Mesenchymal stem cell (in vitro differentiated cells and primary cell): ENCODE results near the gene TTC38.

ENCODE experiments used
- DNase-seq: peaks from one replicate; pipeline ENCODE4 v3.0.0-alpha.2; 2013
- H2AFZ ChIP-seq: one replicate; pipeline ENCODE4 v1.6.1; 2013; ENCODE audit warnings: low read depth, mild to moderate bottlenecking, control low read depth, inconsistent platforms, low read length, moderate library complexity
- H2AK5ac ChIP-seq: 2 replicates; pipeline ENCODE4 v1.6.1; 2013; ENCODE audit warnings: low read length, moderate library complexity, mild to moderate bottlenecking, inconsistent platforms; ENCODE audit not compliant: severe bottlenecking
- H2BK120ac ChIP-seq: one replicate; pipeline ENCODE4 v1.6.1; 2013; ENCODE audit warnings: low read depth, mild to moderate bottlenecking, inconsistent platforms, low read length, moderate library complexity
- H2BK12ac ChIP-seq, 2 experiments: one replicate each; pipeline ENCODE4 v1.6.1; 2013; ENCODE audit warnings: inconsistent platforms in 2 of 2, low read length in 2 of 2, mild to moderate bottlenecking in 2 of 2, moderate library complexity in 2 of 2, control low read depth in 1 of 2
- H2BK15ac ChIP-seq: one replicate; pipeline ENCODE4 v1.6.1; 2013; ENCODE audit warnings: mild to moderate bottlenecking, low read depth, inconsistent platforms; ENCODE audit not compliant: poor library complexity, severe bottlenecking
- H2BK5ac ChIP-seq: 2 replicates; pipeline ENCODE4 v1.6.1; 2013; ENCODE audit warnings: low read depth, mild to moderate bottlenecking, low read length, control low read depth, inconsistent platforms; ENCODE audit not compliant: poor library complexity, severe bottlenecking
- H3K14ac ChIP-seq, 2 experiments: one replicate each; pipeline ENCODE4 v1.6.1; 2013; ENCODE audit warnings: inconsistent platforms in 2 of 2, low read length in 2 of 2, control low read depth in 1 of 2, mild to moderate bottlenecking in 1 of 2, moderate library complexity in 1 of 2
- H3K18ac ChIP-seq, 2 experiments: one replicate each; pipeline ENCODE4 v1.6.1; 2013; ENCODE audit warnings: inconsistent platforms in 2 of 2, low read length in 2 of 2, control low read depth in 1 of 2, low read depth in 1 of 2, mild to moderate bottlenecking in 1 of 2
- H3K23ac ChIP-seq, 2 experiments: one replicate each; pipeline ENCODE4 v1.6.1; 2013; ENCODE audit warnings: inconsistent platforms in 2 of 2, low read length in 2 of 2, mild to moderate bottlenecking in 2 of 2, moderate library complexity in 2 of 2, control low read depth in 1 of 2
- H3K27ac ChIP-seq: 2 replicates; pipeline ENCODE4 v1.5.1; 2013; ENCODE audit warnings: mild to moderate bottlenecking, moderate library complexity, low read length, control low read depth, inconsistent platforms; ENCODE audit not compliant: poor library complexity, severe bottlenecking
- H3K27me3 ChIP-seq, 2 experiments: 2 replicates each; pipeline versions ENCODE4 v1.6.1 to v1.7.0; 2013; ENCODE audit warnings: low read length in 2 of 2, mild to moderate bottlenecking in 2 of 2, moderate library complexity in 2 of 2, control low read depth in 1 of 2, inconsistent platforms in 1 of 2; ENCODE audit not compliant: control insufficient read depth in 1 of 2, insufficient read depth in 1 of 2
- H3K36me3 ChIP-seq, 2 experiments: 2 replicates each; pipeline versions ENCODE4 v1.6.1 to v1.7.0; 2013; ENCODE audit warnings: low read length in 2 of 2, control low read depth in 1 of 2, inconsistent platforms in 1 of 2, low read depth in 1 of 2, mild to moderate bottlenecking in 1 of 2; ENCODE audit not compliant: insufficient read depth in 2 of 2, control insufficient read depth in 1 of 2
- H3K4ac ChIP-seq, 2 experiments: one replicate each; pipeline ENCODE4 v1.6.1; 2013; ENCODE audit warnings: inconsistent platforms in 2 of 2, low read length in 2 of 2, mild to moderate bottlenecking in 2 of 2, moderate library complexity in 2 of 2, control low read depth in 1 of 2, low read depth in 1 of 2
- H3K4me1 ChIP-seq: 2 replicates; pipeline ENCODE4 v1.6.1; 2013; ENCODE audit warnings: low read depth, low read length, control low read depth; ENCODE audit not compliant: control insufficient read depth, insufficient read depth
- H3K4me2 ChIP-seq: 2 replicates; pipeline ENCODE4 v1.6.1; 2013; ENCODE audit warnings: low read length, mild to moderate bottlenecking, inconsistent platforms; ENCODE audit not compliant: poor library complexity, severe bottlenecking
- H3K4me3 ChIP-seq, 2 experiments: 2 replicates each; pipeline versions ENCODE4 v1.5.1 to v1.7.0; 2013; ENCODE audit warnings: low read length in 2 of 2, mild to moderate bottlenecking in 2 of 2, control low read depth in 1 of 2, low read depth in 1 of 2; ENCODE audit not compliant: insufficient read depth in 1 of 2
- H3K79me1 ChIP-seq: replicated peaks from 2 replicates; pipeline ENCODE4 v1.6.1; 2013; ENCODE audit warnings: mild to moderate bottlenecking, control low read depth, low read length, inconsistent platforms; ENCODE audit not compliant: poor library complexity, severe bottlenecking
- H3K9ac ChIP-seq: 2 replicates; pipeline ENCODE4 v1.7.0; 2013; ENCODE audit warnings: mild to moderate bottlenecking, low read length, moderate library complexity
- H3K9me3 ChIP-seq: 2 replicates; pipeline ENCODE4 v1.7.0; 2013; ENCODE audit warnings: mild to moderate bottlenecking, low read length; ENCODE audit not compliant: control insufficient read depth
- H4K8ac ChIP-seq: one replicate; pipeline ENCODE4 v1.6.1; 2013; ENCODE audit warnings: inconsistent platforms, mild to moderate bottlenecking, low read length, moderate library complexity
- H4K91ac ChIP-seq: one replicate; pipeline ENCODE4 v1.6.1; 2013; ENCODE audit warnings: mild to moderate bottlenecking, low read length, inconsistent platforms
- WGBS: methylation state at CpG from one replicate; pipeline ENCODE4 v1.1.7; 2013; ENCODE audit warnings: mixed read lengths; 5-methylcytosine and 5-hydroxymethylcytosine counted together

Gene TTC38

DNA sequence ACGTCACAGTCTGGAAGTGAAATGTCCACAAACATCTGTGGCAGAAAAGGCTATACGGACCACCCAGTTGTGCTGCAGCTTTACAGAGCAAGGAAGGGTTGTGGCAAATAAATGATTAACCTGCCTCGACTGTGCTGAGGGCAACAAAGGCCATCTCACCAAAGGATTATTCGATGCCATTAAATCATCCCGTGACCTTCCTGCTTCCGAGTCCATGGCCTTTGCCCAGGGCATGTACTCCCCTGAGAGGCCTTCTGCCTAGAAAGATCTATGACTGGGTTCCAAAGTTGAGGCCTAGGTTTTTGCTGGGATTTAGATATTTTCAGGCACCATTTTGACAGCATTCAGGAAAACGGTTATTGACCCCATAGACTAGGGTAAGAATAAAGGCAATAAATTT is 26.9 kb upstream of the TTC38 start:
- no peak overlapping the region for H2AK5ac ChIP-seq
- no peak overlapping the region for H2BK15ac ChIP-seq
- no peak overlapping the region for H3K14ac ChIP-seq
- H3K18ac ChIP-seq, result no peak overlapping the region
- no peak overlapping the region for H3K4ac ChIP-seq
- H3K27me3 ChIP-seq, result no peaks in the 10 kb centered on the region
- peaks cover 39 to 68% of the 10 kb centered on the region in 2 experiments for H3K36me3 ChIP-seq
- H3K4me2 ChIP-seq, result no peak overlapping the region
- no peak overlapping the region for H3K9ac ChIP-seq
- H3K79me1 ChIP-seq, result peaks cover 11% of the 10 kb centered on the region
- H3K4me3 ChIP-seq, result no peak overlapping the region
- no peak overlapping the region for H2BK5ac ChIP-seq
- peaks cover 2% of the 10 kb centered on the region for H3K4me1 ChIP-seq
- H2BK120ac ChIP-seq, result no peak overlapping the region
- no peak overlapping the region for H4K91ac ChIP-seq
- no peak overlapping the region for H3K27ac ChIP-seq
- DNase-seq, result no peak
- no peak overlapping the region for H3K23ac ChIP-seq
- 94% methylated on average over 7 of the region's 7 CpGs for WGBS
- H4K8ac ChIP-seq, result no peak overlapping the region
- no peaks in the 10 kb centered on the region for H3K9me3 ChIP-seq
- H2BK12ac ChIP-seq, result no peak overlapping the region
- H2AFZ ChIP-seq, result no peak overlapping the region

DNA sequence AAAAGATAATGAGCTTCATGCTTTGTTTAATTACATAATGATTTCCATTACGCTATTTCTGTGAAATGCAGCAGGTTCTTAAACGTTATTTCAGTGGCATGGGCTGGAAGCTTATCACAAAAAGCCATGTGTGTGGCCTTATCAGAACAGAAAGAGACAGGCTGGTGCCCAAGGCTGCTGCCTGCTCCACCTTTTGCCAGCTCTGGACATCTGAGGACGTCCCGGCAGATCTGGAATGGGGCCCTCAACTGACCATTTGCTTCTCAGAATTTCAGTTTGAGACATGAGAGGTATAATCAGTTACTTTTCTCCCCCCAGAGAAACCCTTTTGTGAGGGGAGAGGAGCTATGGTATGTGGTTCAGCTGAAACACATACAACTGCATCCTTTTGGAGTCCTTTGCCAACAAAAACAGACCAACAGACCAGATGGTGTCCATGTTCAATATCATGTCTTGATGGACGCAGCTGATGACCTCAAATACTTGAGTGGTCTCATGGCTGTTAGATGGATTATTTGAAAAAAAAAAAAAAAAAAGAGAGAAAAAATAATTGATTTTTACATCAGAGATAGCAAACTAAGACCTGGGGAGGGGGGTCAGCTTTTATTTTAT is 26.3 kb upstream of the TTC38 start:
- Histone ChIP-seq H3K14ac (no peak overlapping the region), H3K27ac (no peak overlapping the region), H4K8ac (no peak overlapping the region), H2BK120ac (no peak overlapping the region), H4K91ac (no peak overlapping the region), H2AK5ac (no peak overlapping the region), H2BK15ac (no peak overlapping the region), H3K4me2 (no peak overlapping the region), H3K27me3 (no peaks in the 10 kb centered on the region), H3K9ac (no peak overlapping the region), H3K4ac (no peak overlapping the region), H3K79me1 (peaks cover 17% of the 10 kb centered on the region), H2BK5ac (no peak overlapping the region), H3K4me1 (peaks cover 2% of the 10 kb centered on the region), H3K9me3 (no peaks in the 10 kb centered on the region), H3K18ac (no peak overlapping the region), H3K4me3 (no peak overlapping the region), H2BK12ac (no peak overlapping the region), H3K36me3 (peaks cover 44 to 68% of the 10 kb centered on the region in 2 experiments), H3K23ac (no peak overlapping the region), H2AFZ (no peak overlapping the region)
- DNase-seq, result no peak
- 87% methylated on average over 3 of the region's 5 CpGs for WGBS

DNA sequence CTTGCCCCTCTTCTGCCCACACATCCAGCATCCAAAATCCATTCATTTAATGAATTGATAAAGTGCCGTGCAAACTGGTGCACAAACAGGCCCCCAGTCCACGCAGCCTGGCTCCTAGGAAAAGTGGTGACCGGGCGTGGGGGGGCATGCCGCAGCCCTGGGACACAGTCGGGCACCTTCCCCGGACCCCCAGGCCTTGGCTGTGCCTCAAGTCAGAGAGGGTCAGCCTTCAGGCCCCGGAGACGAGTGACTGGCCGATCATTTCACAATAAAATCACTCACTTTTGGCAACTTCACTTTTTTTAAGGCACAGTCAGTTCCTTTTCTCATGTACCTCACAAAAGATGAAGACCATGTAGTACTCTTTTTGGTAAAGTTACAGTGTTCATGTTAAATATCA is 25.7 kb upstream of the TTC38 start:
- Histone ChIP-seq H3K4me3 (no peak overlapping the region), H4K8ac (no peak overlapping the region), H3K4me1 (peaks cover 2% of the 10 kb centered on the region), H3K4ac (no peak overlapping the region), H2BK5ac (no peak overlapping the region), H3K18ac (no peak overlapping the region), H3K14ac (no peak overlapping the region), H2AK5ac (no peak overlapping the region), H3K4me2 (no peak overlapping the region), H2BK120ac (no peak overlapping the region), H3K9ac (no peak overlapping the region), H3K27ac (no peak overlapping the region), H3K23ac (no peak overlapping the region), H3K27me3 (no peaks in the 10 kb centered on the region), H2AFZ (no peak overlapping the region), H2BK12ac (no peak overlapping the region), H3K9me3 (no peaks in the 10 kb centered on the region), H2BK15ac (no peak overlapping the region), H3K79me1 (peaks cover 23% of the 10 kb centered on the region), H3K36me3 (peaks cover 50 to 67% of the 10 kb centered on the region in 2 experiments), H4K91ac (no peak overlapping the region)
- no peak for DNase-seq
- 95% methylated on average over 7 of the region's 10 CpGs for WGBS

DNA sequence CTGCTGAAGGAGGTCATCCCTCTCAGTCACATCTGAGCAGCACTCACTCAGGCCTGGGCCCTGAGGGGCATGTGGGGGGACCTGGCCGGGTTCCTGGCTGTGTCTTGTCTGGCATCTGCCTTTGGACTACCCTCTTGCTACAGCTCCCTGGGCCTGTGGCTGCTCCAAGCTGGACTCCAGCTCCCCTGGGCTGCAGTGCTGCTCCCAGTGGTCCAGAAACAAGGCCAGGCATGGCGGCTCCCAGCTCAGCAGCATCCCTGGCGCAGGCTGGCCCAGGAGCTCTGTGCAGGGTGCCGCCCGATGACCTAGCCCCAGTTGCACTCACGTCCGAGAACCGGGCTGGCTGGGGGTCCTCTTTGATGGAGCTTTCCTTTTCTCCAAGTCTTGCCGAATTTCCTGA is 23.0 kb upstream of the TTC38 start:
- Histone ChIP-seq H3K18ac (no peak overlapping the region), H3K9me3 (no peaks in the 10 kb centered on the region), H3K23ac (no peak overlapping the region), H3K14ac (no peak overlapping the region), H3K4me1 (peaks cover 9% of the 10 kb centered on the region), H2AK5ac (no peak overlapping the region), H2BK12ac (no peak overlapping the region), H4K91ac (no peak overlapping the region), H3K9ac (no peak overlapping the region), H4K8ac (no peak overlapping the region), H3K4me2 (no peak overlapping the region), H2AFZ (no peak overlapping the region), H3K4me3 (no peak overlapping the region), H2BK120ac (no peak overlapping the region), H2BK5ac (no peak overlapping the region), H2BK15ac (no peak overlapping the region), H3K79me1 (peaks cover 41% of the 10 kb centered on the region), H3K36me3 (peaks cover 45 to 46% of the 10 kb centered on the region in 2 experiments), H3K27me3 (no peaks in the 10 kb centered on the region), H3K4ac (no peak overlapping the region), H3K27ac (no peak overlapping the region)
- no peak for DNase-seq
- 97% methylated on average over 9 of the region's 9 CpGs for WGBS
